Activated CD8-positive, alpha-beta T cell treated with anti-CD3 and anti-CD28 coated beads for 36 hours (primary cell): ENCODE data around the gene POLR2C. TPM values are rescaled to one million over a fixed set of nuclear protein-coding genes. Genes with fewer than 3 reads are reported as not detected.

Experiments used
- ATAC-seq: fragments of 200-7000 bp; cut with Tn5 transposase; one replicate; pipeline ENCODE4 v1.10.0; 2021; ENCODE audit warnings: mild to moderate bottlenecking, moderate library complexity
- CTCF ChIA-PET: fragments of 350-600 bp; sonication (Branson Sonifier 250); formaldehyde crosslinking; loops from one replicate; lab custom pipeline; 2021; ENCODE audit warnings: antibody characterized with exemption; lab: Charles Lee
- POLR2A ChIA-PET: fragments of 350-600 bp; sonication (Branson Sonifier 250); formaldehyde crosslinking; loops from one replicate; lab custom pipeline; 2021; ENCODE audit warnings: antibody characterized with exemption; lab: Charles Lee
- DNase-seq: peaks from one replicate; pipeline ENCODE4 v3.0.0-alpha.2; 2020
- H3K27ac Mint-ChIP-seq: one replicate; pipeline ENCODE4 v1.8.0; 2021; ENCODE audit warnings: mild to moderate bottlenecking, mixed read lengths
- H3K27me3 Mint-ChIP-seq: one replicate; pipeline ENCODE4 v1.8.0; 2021; ENCODE audit warnings: mixed read lengths
- H3K36me3 Mint-ChIP-seq: one replicate; pipeline ENCODE4 v1.8.0; 2021; ENCODE audit warnings: low read depth, mixed read lengths
- H3K4me1 Mint-ChIP-seq: one replicate; pipeline ENCODE4 v1.8.0; 2021; ENCODE audit warnings: low read depth, mixed read lengths
- H3K4me3 Mint-ChIP-seq: one replicate; pipeline ENCODE4 v1.8.0; 2021; ENCODE audit warnings: mild to moderate bottlenecking, moderate library complexity, mixed read lengths
- H3K9me3 Mint-ChIP-seq: one replicate; pipeline ENCODE4 v1.8.0; 2021; ENCODE audit warnings: mixed read lengths
- intact Hi-C: fragments of 100-400 bp; cut with micrococcal nuclease; formaldehyde crosslinking; loops from one replicate; pipeline ENCODE4 v1.10.0; 2022
- total RNA-seq, 2 experiments: library from RNA; stranded (reverse); gene quantifications; one replicate each; pipeline ENCODE4 v1.2.3, GENCODE V29; 2021
- TF ChIP-seq, protein P1 (sequence below): fragments of 200-600 bp; IDR thresholded peaks from one replicate; pipeline ENCODE4 v1.8.0; 2022; ENCODE audit warnings: antibody characterized with exemption, mild to moderate bottlenecking

POLR2C gene
- total RNA-seq, 2 experiments from 2014 or later = 62.4 to 63.0 TPM

DNA sequence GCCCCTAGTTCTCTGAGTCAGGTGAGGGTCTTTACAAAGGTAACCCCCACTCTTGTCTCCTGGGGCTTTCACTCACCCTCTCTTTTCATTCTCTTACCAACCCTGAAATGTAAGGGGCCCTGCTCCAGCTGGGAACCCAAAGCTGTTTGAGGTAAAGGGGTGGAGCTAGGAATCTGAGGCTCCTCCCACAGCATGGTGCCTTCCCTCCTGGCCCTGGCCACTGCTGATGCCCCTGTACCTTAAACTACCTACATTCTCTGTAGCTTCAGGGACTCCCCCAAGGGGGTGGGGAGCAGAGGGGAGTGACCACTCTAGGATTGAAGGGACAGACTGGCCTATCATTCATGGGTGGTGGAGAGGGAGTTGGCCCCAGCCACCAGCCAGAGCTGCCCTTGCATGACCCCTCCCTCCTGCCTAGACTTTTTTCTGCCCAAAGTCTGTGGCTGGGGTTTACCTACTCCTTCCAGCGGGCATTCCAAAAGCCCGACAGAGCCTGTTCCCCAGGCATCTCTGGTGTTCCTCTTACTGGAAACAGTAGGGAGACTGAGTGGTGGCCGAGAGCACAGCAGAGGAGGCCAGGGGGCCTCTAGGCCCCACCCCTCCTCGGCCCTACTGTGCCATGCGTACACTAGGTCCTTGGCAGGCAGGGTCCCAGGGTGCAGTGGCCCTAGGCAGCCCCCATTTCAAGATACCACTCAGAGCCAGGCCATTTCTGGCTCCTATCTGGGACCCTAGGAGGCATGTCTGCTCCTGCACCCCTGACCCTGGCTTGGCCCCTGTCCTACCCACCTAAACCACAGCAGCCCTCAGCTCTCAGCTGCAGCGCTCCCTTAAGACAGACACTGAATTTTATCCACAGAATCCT is 14.3 kb downstream of the POLR2C start:
- ChIA-PET CTCF (interaction anchor here (0.7 to 8.2 kb wide), 3 partner anchors 9 to 42 kb away, joined by 3 to 71 read pairs (median 4); partner anchors contain the start of gene DOK4), POLR2A (interaction anchor here (1.0 to 6.9 kb wide), 4 partner anchors 8 to 14 kb away, joined by 3 to 29 read pairs (median 5); partner anchors contain the start of gene POLR2C)
- Mint-ChIP-seq H3K4me3 (no peak overlapping the region), H3K36me3 (no peaks in the 10 kb centered on the region), H3K27me3 (no peaks in the 10 kb centered on the region), H3K4me1 (peaks cover 15% of the 10 kb centered on the region), H3K9me3 (no peaks in the 10 kb centered on the region), H3K27ac (peak overlapping the region; percentile 20)
- intact Hi-C loops = loop anchor here (2.0 kb wide), 1 partner anchor 42 kb away; no protein-coding TSS in a partner anchor
- ATAC-seq (no peak), DNase-seq (peak; percentile 36)
- TF ChIP-seq, protein P1, sequence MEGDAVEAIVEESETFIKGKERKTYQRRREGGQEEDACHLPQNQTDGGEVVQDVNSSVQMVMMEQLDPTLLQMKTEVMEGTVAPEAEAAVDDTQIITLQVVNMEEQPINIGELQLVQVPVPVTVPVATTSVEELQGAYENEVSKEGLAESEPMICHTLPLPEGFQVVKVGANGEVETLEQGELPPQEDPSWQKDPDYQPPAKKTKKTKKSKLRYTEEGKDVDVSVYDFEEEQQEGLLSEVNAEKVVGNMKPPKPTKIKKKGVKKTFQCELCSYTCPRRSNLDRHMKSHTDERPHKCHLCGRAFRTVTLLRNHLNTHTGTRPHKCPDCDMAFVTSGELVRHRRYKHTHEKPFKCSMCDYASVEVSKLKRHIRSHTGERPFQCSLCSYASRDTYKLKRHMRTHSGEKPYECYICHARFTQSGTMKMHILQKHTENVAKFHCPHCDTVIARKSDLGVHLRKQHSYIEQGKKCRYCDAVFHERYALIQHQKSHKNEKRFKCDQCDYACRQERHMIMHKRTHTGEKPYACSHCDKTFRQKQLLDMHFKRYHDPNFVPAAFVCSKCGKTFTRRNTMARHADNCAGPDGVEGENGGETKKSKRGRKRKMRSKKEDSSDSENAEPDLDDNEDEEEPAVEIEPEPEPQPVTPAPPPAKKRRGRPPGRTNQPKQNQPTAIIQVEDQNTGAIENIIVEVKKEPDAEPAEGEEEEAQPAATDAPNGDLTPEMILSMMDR = no peak

DNA sequence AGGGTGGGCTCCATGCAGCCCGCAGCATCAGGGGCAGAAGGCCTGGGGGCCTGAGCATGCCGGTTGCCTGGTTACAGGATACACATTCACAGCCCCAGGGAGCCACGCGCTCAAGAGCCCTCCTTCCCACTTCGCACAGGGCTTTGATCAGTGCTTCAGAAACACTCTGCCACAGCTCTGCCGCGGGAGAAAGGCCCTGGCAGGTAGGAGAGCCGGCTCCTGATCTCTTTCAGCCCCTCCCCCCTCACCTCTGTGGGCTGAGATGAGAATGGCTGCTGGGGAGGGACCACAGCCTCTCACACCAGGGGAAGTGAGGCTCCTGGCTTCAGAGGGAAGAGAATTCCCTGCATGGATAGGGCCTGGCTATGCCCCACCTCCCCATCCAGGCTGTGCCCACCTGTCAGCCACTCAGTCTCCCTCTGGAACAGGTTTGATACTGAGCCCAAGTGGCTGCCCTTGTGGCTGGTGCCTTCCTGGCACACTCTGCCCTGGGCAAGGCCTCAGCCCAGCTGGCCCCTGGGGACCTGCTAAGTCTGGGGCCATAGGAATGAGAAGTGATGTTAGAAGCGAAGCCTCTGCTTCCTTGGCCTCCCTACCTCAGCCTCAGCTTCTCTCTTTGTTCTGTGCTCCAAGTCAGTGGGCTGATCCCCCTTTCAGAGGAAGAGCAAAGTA is 15.2 kb downstream of the POLR2C start:
- no peak for DNase-seq
- Mint-ChIP-seq H3K4me1 (peaks cover 15% of the 10 kb centered on the region), H3K4me3 (no peak overlapping the region), H3K9me3 (no peaks in the 10 kb centered on the region), H3K27ac (no peak overlapping the region), H3K36me3 (no peaks in the 10 kb centered on the region), H3K27me3 (no peaks in the 10 kb centered on the region)
- TF ChIP-seq, protein P1 = no peak
- POLR2A ChIA-PET = interaction anchor here (0.7 to 1.3 kb wide), 2 partner anchors 12 to 15 kb away, joined by 3 to 5 read pairs; partner anchors contain the start of gene POLR2C
- CTCF ChIA-PET = interaction anchor here (1.3 to 8.2 kb wide), 2 partner anchors 15 to 41 kb away, joined by 4 to 71 read pairs; partner anchors contain the start of gene POLR2C
- ATAC-seq = no peak
- intact Hi-C loops = loop anchor here (2.0 kb wide), 1 partner anchor 41 kb away; no protein-coding TSS in a partner anchor

DNA sequence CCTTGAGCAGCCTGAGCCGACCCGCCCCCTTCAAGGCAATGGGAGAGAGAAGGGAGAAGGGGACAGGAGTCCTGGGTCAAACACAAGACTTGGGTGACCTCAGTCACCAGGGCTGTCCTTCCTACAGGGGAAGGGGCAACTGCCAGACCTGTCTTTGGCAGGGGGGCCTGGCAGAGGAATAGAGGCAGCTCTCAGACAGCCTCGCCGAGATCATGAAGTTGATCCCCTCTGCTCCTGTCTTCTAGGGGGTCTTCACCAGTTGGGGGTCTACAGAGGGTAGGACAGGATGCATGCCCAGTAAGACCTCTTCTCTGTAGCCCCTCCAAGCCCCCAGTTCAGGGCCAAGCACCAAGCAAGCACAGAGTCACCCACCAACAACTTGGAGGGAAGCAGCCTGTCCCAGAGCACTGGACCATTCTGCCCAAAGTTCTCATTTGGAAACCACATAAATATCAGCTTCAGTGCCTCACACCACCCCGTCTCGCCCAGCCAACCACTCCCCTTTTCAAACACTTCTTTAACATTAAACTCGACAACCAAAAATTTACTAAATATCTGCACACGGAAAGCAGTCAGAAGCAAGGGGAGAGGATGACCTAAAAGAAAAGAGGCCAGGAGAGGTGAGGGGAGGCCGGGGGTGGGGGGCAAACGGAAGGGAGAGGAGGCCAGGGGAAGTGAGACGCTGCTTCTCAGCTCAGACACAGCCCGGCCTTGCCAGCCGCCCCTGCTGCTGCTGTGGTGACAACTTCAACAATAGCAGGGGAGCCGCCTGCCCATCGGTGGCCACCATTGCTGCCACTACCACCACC is 16.1 kb downstream of the POLR2C start:
- Mint-ChIP-seq H3K27ac (no peak overlapping the region), H3K27me3 (no peaks in the 10 kb centered on the region), H3K4me3 (no peak overlapping the region), H3K36me3 (no peaks in the 10 kb centered on the region), H3K9me3 (no peaks in the 10 kb centered on the region), H3K4me1 (peaks cover 15% of the 10 kb centered on the region)
- ATAC-seq (no peak), DNase-seq (no peak)
- CTCF ChIA-PET = interaction anchor here (1.3 to 8.2 kb wide), 3 partner anchors 16 to 49 kb away, joined by 3 to 71 read pairs (median 4); partner anchors contain the start of gene POLR2C
- intact Hi-C loops = no loop called here
- TF ChIP-seq, protein P1 = no peak
- POLR2A ChIA-PET = interaction anchor here (0.6 to 7.5 kb wide), 4 partner anchors 14 to 54 kb away, joined by 3 to 47 read pairs (median 4); partner anchors contain the start of gene POLR2C

DNA sequence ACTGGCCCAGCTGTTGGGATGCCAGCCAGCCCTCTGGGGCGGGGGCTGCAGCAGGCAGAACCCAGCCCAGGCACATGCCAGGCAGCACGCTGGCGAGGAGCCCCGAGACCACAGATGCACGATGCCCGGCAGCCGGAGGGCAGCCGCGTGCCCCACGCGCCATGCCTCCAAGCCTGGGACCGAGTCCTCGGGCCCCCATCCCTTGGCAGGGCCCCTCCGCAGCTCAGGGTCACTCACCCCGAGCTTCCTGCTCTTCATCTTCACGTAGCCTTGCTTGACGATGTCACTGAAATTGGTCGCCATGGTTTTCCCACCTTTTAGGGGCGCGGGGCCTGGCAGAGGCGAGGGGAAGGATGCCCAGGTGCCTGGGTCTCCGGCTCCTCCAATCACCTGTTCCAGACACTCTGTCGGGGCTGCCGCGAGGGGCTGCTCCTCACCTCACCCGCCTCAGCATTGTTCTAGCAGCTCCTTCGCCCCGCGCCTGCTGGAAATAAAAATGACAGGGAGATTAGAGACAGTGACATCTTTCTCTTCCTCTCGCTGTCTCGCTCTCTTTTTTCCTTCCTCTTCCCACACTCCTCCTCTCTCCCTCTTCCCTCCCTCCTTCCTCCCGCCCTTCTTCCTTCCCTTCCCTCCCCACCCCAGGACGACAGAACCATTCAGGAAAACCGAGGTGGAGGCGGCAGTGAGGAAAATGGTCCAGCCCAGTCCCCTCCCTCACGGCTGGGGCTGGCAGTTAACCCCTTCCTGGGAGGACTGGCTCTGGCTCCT is 16.9 kb downstream of the POLR2C start:
- no peak overlapping the region for H3K27ac Mint-ChIP-seq
- ATAC-seq = no peak
- no peaks in the 10 kb centered on the region for H3K9me3 Mint-ChIP-seq
- intact Hi-C loops = no loop called here
- H3K36me3 Mint-ChIP-seq = no peaks in the 10 kb centered on the region
- TF ChIP-seq, protein P1 = no peak
- POLR2A ChIA-PET = interaction anchor here (0.7 to 7.5 kb wide), 3 partner anchors 15 to 33 kb away, joined by 3 to 47 read pairs (median 4); partner anchors contain the start of gene POLR2C
- no peak overlapping the region for H3K4me3 Mint-ChIP-seq
- DNase-seq = no peak
- peaks cover 15% of the 10 kb centered on the region for H3K4me1 Mint-ChIP-seq
- CTCF ChIA-PET = interaction anchor here (0.7 to 8.2 kb wide), 4 partner anchors 17 to 60 kb away, joined by 3 to 71 read pairs (median 4); partner anchors contain the start of gene POLR2C
- H3K27me3 Mint-ChIP-seq = no peaks in the 10 kb centered on the region
